CD4-positive, alpha-beta T cell treated with Interleukin-15 for 1 hour (primary cell): Measurements from ENCODE around the gene B3GALT6.

Experiments
- DNase-seq: peaks from one replicate; pipeline ENCODE4 v3.0.0-alpha.2; 2020

The B3GALT6 gene

GRCh38 chr1:1202831-1203560 is 29.0 kb upstream of the B3GALT6 start:
- peak; percentile 16 for DNase-seq

GRCh38 chr1:1203561-1204424 is 28.2 kb upstream of the B3GALT6 start:
- DNase-seq, result peak; percentile 16

- DNase-seq, result peak; percentile 8
Measured at GRCh38 chr1:1204425-1204920, 27.6 kb upstream of the B3GALT6 start.

- DNase-seq, result peak; percentile 16
Measured at GRCh38 chr1:1204998-1205768, 26.9 kb upstream of the B3GALT6 start.

GRCh38 chr1:1205769-1206375 is 26.2 kb upstream of the B3GALT6 start:
- peak; percentile 20 for DNase-seq

GRCh38 chr1:1206376-1206965 is 25.6 kb upstream of the B3GALT6 start, which contains the start of gene TNFRSF18:
TNFRSF18 (minus strand) TSS chr1:1206592; CDS start chr1:1206571, 21 bp downstream.
- DNase-seq, result peak; percentile 43

- DNase-seq, result peak; percentile 16
Measured at GRCh38 chr1:1206966-1207531, 25.0 kb upstream of the B3GALT6 start.

- peak; percentile 10 for DNase-seq
Measured at GRCh38 chr1:1207571-1207892, 24.5 kb upstream of the B3GALT6 start.

GRCh38 chr1:1208713-1209433 is 23.2 kb upstream of the B3GALT6 start:
- DNase-seq, result peak; percentile 54

GRCh38 chr1:1210726-1211540 is 21.1 kb upstream of the B3GALT6 start:
- peak; percentile 15 for DNase-seq

- peak; percentile 10 for DNase-seq
Measured at GRCh38 chr1:1211541-1212441, 20.2 kb upstream of the B3GALT6 start.

- DNase-seq, result peak; percentile 65
Measured at GRCh38 chr1:1212780-1213344, 19.2 kb upstream of the B3GALT6 start.

- no peak for DNase-seq
Measured at GRCh38 chr1:1213345-1214265, 18.4 kb upstream of the B3GALT6 start, which contains the start of gene TNFRSF4. TNFRSF4 (minus strand) TSS chr1:1214153; CDS start chr1:1214127, 26 bp downstream.

GRCh38 chr1:1215080-1215676 is 16.9 kb upstream of the B3GALT6 start:
- no peak for DNase-seq

GRCh38 chr1:1215881-1216605 is 16.0 kb upstream of the B3GALT6 start:
- no peak for DNase-seq
